ENCODE measurements around the gene NAV3.

Gene NAV3

GRCh38 chr12:78062786-78063185, 232.1 kb downstream of the NAV3 start:
- no peak overlapping the region for H3K4me3 ChIP-seq (ENCODE audit: low read depth, low read length)
- peak; percentile 87 for DNase-seq (ENCODE audit: low read depth, low spot score)
- in situ Hi-C loops (cut with HindIII; ENCODE audit: low sequenced_read_pairs) = no loop called here
- TF ChIP-seq CTCF (IDR thresholded peaks at IDR 0.05; ENCODE audit: low read depth, low read length) = no peak

GRCh38 chr12:78081590-78082314, 251.1 kb downstream of the NAV3 start:
- DNase-seq (ENCODE audit: low read depth, low spot score) = no peak
- in situ Hi-C loops (cut with HindIII; ENCODE audit: low sequenced_read_pairs) = no loop called here
- no peak for TF ChIP-seq CTCF (IDR thresholded peaks at IDR 0.05; ENCODE audit: low read depth, low read length)
- no peak overlapping the region for H3K4me3 ChIP-seq (ENCODE audit: low read depth, low read length)

DNA sequence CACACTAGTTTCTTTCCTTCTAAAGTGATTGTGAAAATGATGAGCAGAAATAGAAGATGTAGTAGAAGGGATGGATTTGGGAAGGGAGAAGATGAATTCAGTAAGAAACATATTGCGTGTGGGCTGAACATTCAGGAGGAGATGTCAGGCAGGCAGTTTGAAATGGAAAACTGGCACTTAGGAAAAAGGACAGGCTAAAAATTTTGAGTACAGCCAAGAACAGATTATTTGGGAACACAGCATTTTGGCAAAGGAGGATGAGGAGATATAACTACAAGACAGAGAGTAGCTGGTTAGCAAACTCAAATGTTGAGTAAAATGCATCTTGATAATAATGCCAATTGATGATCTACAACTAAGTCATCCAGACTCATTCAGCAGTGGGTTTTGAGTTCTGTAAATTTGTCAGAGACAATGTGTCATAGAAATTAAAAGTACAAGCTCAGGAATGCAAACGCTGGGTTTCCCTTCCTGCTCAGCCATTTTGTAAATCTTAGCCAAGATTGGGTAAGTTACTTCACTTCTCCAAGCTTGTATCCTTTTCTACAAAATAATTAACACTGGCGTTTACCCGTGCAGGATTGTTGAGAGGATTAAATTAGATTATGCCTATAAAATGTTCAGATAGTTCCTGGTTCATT, 255.0 kb downstream of the NAV3 start:
- no peak overlapping the region for H3K4me3 ChIP-seq (ENCODE audit: low read depth, low read length)
- in situ Hi-C loops (cut with HindIII; ENCODE audit: low sequenced_read_pairs) = no loop called here
- peak; percentile 28 for DNase-seq (ENCODE audit: low read depth, low spot score)
- TF ChIP-seq CTCF (IDR thresholded peaks at IDR 0.05; ENCODE audit: low read depth, low read length) = no peak

GRCh38 chr12:78086553-78087362, 256.1 kb downstream of the NAV3 start:
- H3K4me3 ChIP-seq (ENCODE audit: low read depth, low read length) = no peak overlapping the region
- peak; percentile 42 for TF ChIP-seq CTCF (IDR thresholded peaks at IDR 0.05; ENCODE audit: low read depth, low read length)
- in situ Hi-C loops (cut with HindIII; ENCODE audit: low sequenced_read_pairs) = no loop called here
- DNase-seq (ENCODE audit: low read depth, low spot score) = peak; percentile 19

DNA sequence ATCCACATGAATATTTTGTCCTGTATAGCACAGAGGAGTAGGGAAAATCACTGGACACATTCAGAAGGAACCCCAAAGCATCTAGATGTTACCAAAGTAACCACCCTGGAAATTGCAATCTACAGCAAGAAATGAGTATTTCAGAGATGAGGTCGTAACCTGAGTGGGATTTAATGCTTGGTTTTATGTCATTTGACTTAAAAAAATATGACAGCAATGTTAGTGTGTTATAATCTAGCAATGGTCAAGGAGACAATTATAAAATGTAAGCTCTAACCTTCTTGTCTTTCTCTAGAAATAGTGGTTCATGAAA, 256.6 kb downstream of the NAV3 start:
- no peak for TF ChIP-seq CTCF (IDR thresholded peaks at IDR 0.05; ENCODE audit: low read depth, low read length)
- in situ Hi-C loops (cut with HindIII; ENCODE audit: low sequenced_read_pairs) = no loop called here
- no peak overlapping the region for H3K4me3 ChIP-seq (ENCODE audit: low read depth, low read length)
- DNase-seq (ENCODE audit: low read depth, low spot score) = peak; percentile 26

DNA sequence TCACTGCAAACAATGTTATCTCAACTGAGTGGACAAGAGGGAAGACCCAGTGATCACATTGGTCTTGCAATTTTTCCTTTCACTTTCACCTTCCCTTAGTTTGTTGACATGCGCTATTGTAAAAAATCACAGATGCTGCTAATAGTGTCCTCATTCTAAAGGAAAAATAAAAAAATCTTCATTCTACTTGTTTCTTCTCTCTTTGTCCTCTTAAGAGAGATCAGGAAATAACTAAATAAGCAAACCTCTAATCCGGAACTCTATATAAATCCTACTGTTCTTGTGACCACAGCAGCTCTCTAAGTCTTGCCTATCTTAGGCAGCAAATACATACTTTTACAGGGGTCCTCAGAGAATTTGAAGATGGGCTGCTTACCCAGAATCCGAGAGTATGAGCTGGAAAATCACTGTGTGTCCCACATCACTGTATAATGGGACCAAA, 257.7 kb downstream of the NAV3 start:
- in situ Hi-C loops (cut with HindIII; ENCODE audit: low sequenced_read_pairs) = no loop called here
- DNase-seq (ENCODE audit: low read depth, low spot score) = peak; percentile 37

More for the DNA sequence above, 257.7 kb downstream of the NAV3 start:
- peak overlapping the region; percentile 2 for H3K4me3 ChIP-seq (ENCODE audit: low read depth, low read length)
- no peak for TF ChIP-seq CTCF (IDR thresholded peaks at IDR 0.05; ENCODE audit: low read depth, low read length)

Measured in astrocyte of the spinal cord (primary cell).